H1 (cell line): ENCODE measurements around the gene FCAR. TPM values are rescaled to one million over a fixed set of nuclear protein-coding genes. Genes with fewer than 3 reads are reported as not detected.
A peak's percentile ranks its signal among the peaks of the same experiment; 100 is the strongest.
"Not testable (repeated sequence)": the region's sequence is repeated elsewhere in the genome, so short reads cannot be mapped to it uniquely, and the experiment has no call there.

Source experiments
- CTCF ChIA-PET: fragments of 300-600 bp; sonication (Branson Sonifier 250); formaldehyde crosslinking; loops from one replicate; lab custom pipeline; 2021; ENCODE audit not compliant: partially characterized antibody; lab: Charles Lee
- POLR2A ChIA-PET: fragments of 300-600 bp; sonication (Branson Sonifier 250); formaldehyde crosslinking; loops from one replicate; lab custom pipeline; 2021; ENCODE audit warnings: inconsistent platforms; ENCODE audit not compliant: partially characterized antibody; lab: Charles Lee
- DNase-seq, 2 experiments: peaks; one replicate each; pipeline versions ENCODE4 v3.0.0 to v3.0.0-alpha.2; 2010 to 2022; ENCODE audit warnings: low spot score in 2 of 2, low read depth in 1 of 2, mixed read lengths in 1 of 2
- FAIRE-seq: peaks from 2 replicates; lab custom pipeline; 2011; peaks lifted over from hg19 to GRCh38; lab: Jason Lieb, UNC
- H2AFZ ChIP-seq: 2 replicates; pipeline ENCODE4 v1.8.1; 2012; ENCODE audit warnings: low read length, inconsistent platforms
- H2AK5ac ChIP-seq: 2 replicates; pipeline ENCODE4 v1.6.1; 2013; ENCODE audit warnings: low read depth, low read length
- H2BK120ac ChIP-seq: replicated peaks from 2 replicates; pipeline ENCODE3; 2013; ENCODE audit warnings: low read depth, low read length, inconsistent platforms
- H2BK12ac ChIP-seq: 2 replicates; pipeline ENCODE4 v1.6.1; 2013; ENCODE audit warnings: low read depth, low read length
- H2BK15ac ChIP-seq: 2 replicates; pipeline ENCODE4 v1.6.1; 2013; ENCODE audit warnings: low read length
- H2BK20ac ChIP-seq: 2 replicates; pipeline ENCODE4 v1.6.1; 2013; ENCODE audit warnings: low read length
- H2BK5ac ChIP-seq: 2 replicates; pipeline ENCODE4 v1.6.1; 2013; ENCODE audit warnings: low read depth, low read length
- H3K14ac ChIP-seq: 2 replicates; pipeline ENCODE4 v1.6.1; 2013; ENCODE audit warnings: inconsistent platforms; ENCODE audit not compliant: insufficient read length
- H3K18ac ChIP-seq: 2 replicates; pipeline ENCODE4 v1.6.1; 2013; ENCODE audit warnings: low read length; ENCODE audit errors: extremely low read depth
- H3K23ac ChIP-seq: 2 replicates; pipeline ENCODE4 v1.6.1; 2013; ENCODE audit warnings: inconsistent platforms; ENCODE audit not compliant: insufficient read length
- H3K23me2 ChIP-seq: 2 replicates; pipeline ENCODE4 v1.6.1; 2013; ENCODE audit warnings: low read depth, low read length
- H3K27ac ChIP-seq: 2 replicates; pipeline ENCODE4 v1.6.1; 2011; ENCODE audit warnings: low read depth, low read length, inconsistent platforms
- H3K27me3 ChIP-seq, 4 experiments: replicated peaks in 1 of 4; 1 replicate in 1 of 4; 2 replicates in 3 of 4; pipeline versions ENCODE4 v1.6.1 to v1.8.1; 2011 to 2013; ENCODE audit warnings: low read length in 3 of 4, mild to moderate bottlenecking in 3 of 4, inconsistent platforms in 2 of 4, mixed read lengths in 2 of 4, moderate library complexity in 1 of 4; ENCODE audit not compliant: control insufficient read depth in 3 of 4, insufficient read depth in 3 of 4; ENCODE audit errors: extremely low read depth in 1 of 4
- H3K36me3 ChIP-seq, 4 experiments: 2 replicates each; pipeline versions ENCODE4 v1.6.1 to v1.8.1; 2011 to 2013; ENCODE audit warnings: mild to moderate bottlenecking in 4 of 4, low read length in 3 of 4, moderate library complexity in 2 of 4, control low read depth in 1 of 4, inconsistent platforms in 1 of 4; ENCODE audit not compliant: insufficient read depth in 4 of 4, control insufficient read depth in 2 of 4
- H3K4ac ChIP-seq: replicated peaks from 2 replicates; pipeline ENCODE3; 2013; ENCODE audit warnings: low read length, low read depth, mixed read lengths, inconsistent platforms; ENCODE audit not compliant: insufficient read length
- H3K4me1 ChIP-seq, 4 experiments: replicated peaks in 1 of 4; 1 replicate in 1 of 4; 2 replicates in 3 of 4; pipeline versions ENCODE4 v1.6.1 to v1.8.1; 2011 to 2013; ENCODE audit warnings: low read length in 3 of 4, inconsistent platforms in 2 of 4, mixed read lengths in 1 of 4; ENCODE audit not compliant: insufficient read depth in 4 of 4, control insufficient read depth in 3 of 4
- H3K4me2 ChIP-seq, 2 experiments: 2 replicates each; pipeline versions ENCODE4 v1.6.1 to v1.8.1; 2011 to 2013; ENCODE audit warnings: low read depth in 2 of 2, low read length in 2 of 2, control low read depth in 1 of 2, inconsistent platforms in 1 of 2, mild to moderate bottlenecking in 1 of 2; ENCODE audit not compliant: insufficient read depth in 1 of 2
- H3K4me3 ChIP-seq, 4 experiments: fragments of 200-600, 300-600 bp in 1 of 4; sonication (generic), shearing (Covaris generic), sonication (Bioruptor Twin) in 1 of 4; 2 replicates each; pipeline versions ENCODE4 v1.5.1 to v1.8.1; 2011 to 2016; ENCODE audit warnings: low read length in 4 of 4, low read depth in 3 of 4, control low read depth in 2 of 4, inconsistent platforms in 2 of 4, mild to moderate bottlenecking in 2 of 4, mixed read lengths in 1 of 4, moderate library complexity in 1 of 4; ENCODE audit not compliant: insufficient read depth in 2 of 4; ENCODE audit errors: extremely low read depth in 1 of 4
- H3K56ac ChIP-seq: replicated peaks from 2 replicates; pipeline ENCODE3; 2013; ENCODE audit warnings: low read depth, mild to moderate bottlenecking, mixed read lengths, low read length, inconsistent platforms; ENCODE audit not compliant: insufficient read length
- H3K79me1 ChIP-seq: 2 replicates; pipeline ENCODE4 v1.6.1; 2013; ENCODE audit warnings: low read depth, low read length, control low read depth
- H3K79me2 ChIP-seq, 2 experiments: 2 replicates each; pipeline versions ENCODE4 v1.6.1 to v1.8.1; 2012 to 2013; ENCODE audit warnings: low read length in 2 of 2, mild to moderate bottlenecking in 2 of 2, inconsistent platforms in 1 of 2; ENCODE audit not compliant: insufficient read depth in 2 of 2, control insufficient read depth in 1 of 2
- H3K9ac ChIP-seq, 4 experiments: replicated peaks in 1 of 4; 1 replicate in 1 of 4; 2 replicates in 3 of 4; pipeline versions ENCODE4 v1.6.1 to v1.8.1; 2011 to 2013; ENCODE audit warnings: low read depth in 3 of 4, low read length in 3 of 4, control low read depth in 2 of 4, mild to moderate bottlenecking in 2 of 4, moderate library complexity in 2 of 4, inconsistent platforms in 1 of 4; ENCODE audit errors: extremely low read depth in 1 of 4
- H3K9me3 ChIP-seq, 2 experiments: 2 replicates each; pipeline versions ENCODE4 v1.6.1 to v1.8.1; 2012 to 2013; ENCODE audit warnings: mild to moderate bottlenecking in 2 of 2, moderate library complexity in 2 of 2, control low read depth in 1 of 2, inconsistent platforms in 1 of 2, low read depth in 1 of 2, low read length in 1 of 2, mixed read lengths in 1 of 2; ENCODE audit not compliant: insufficient read depth in 2 of 2
- H4K20me1 ChIP-seq, 2 experiments: replicated peaks in 1 of 2; 2 replicates each; pipeline versions ENCODE3 to v1.8.1; 2011 to 2013; ENCODE audit warnings: inconsistent platforms in 2 of 2, low read length in 2 of 2, mild to moderate bottlenecking in 1 of 2; ENCODE audit not compliant: insufficient read depth in 2 of 2, control insufficient read depth in 1 of 2
- H4K5ac ChIP-seq: 2 replicates; pipeline ENCODE4 v1.6.1; 2013; ENCODE audit warnings: low read length, low read depth, mixed read lengths, inconsistent platforms; ENCODE audit not compliant: insufficient read length
- H4K8ac ChIP-seq: 2 replicates; pipeline ENCODE4 v1.8.0; 2013; ENCODE audit warnings: mild to moderate bottlenecking, moderate library complexity, low read length, inconsistent platforms; ENCODE audit not compliant: insufficient read depth; ENCODE audit errors: extremely low read depth
- H4K91ac ChIP-seq: replicated peaks from 2 replicates; pipeline ENCODE3; 2013; ENCODE audit warnings: low read length, mixed read lengths, inconsistent platforms; ENCODE audit not compliant: insufficient read length
- CREB1 ChIP-seq: IDR thresholded peaks from 2 replicates; pipeline ENCODE4 v1.6.1; 2012; ENCODE audit warnings: inconsistent platforms
- EGR1 ChIP-seq: IDR thresholded peaks from 2 replicates; pipeline ENCODE4 v1.6.1; 2011; ENCODE audit warnings: low read depth, low read length, borderline replicate concordance
- JUND ChIP-seq: IDR thresholded peaks from 2 replicates; pipeline ENCODE4 v1.6.1; 2011; ENCODE audit warnings: mild to moderate bottlenecking, improper control_type of control experiment, low read length
- NRF1 ChIP-seq: IDR thresholded peaks from 2 replicates; pipeline ENCODE4 v1.6.1; 2011; ENCODE audit warnings: mild to moderate bottlenecking, low read depth, low read length, improper control_type of control experiment
- RAD21 ChIP-seq, 2 experiments: IDR thresholded peaks in 1 of 2; conservative IDR thresholded peaks in 1 of 2; 2 replicates each; pipeline ENCODE4 v1.6.1; 2011; ENCODE audit warnings: low read depth in 2 of 2, low read length in 2 of 2, improper control_type of control experiment in 1 of 2, inconsistent platforms in 1 of 2, mild to moderate bottlenecking in 1 of 2, moderate library complexity in 1 of 2
- RXRA ChIP-seq: IDR thresholded peaks from 2 replicates; pipeline ENCODE4 v1.6.1; 2011; ENCODE audit warnings: low read depth, mild to moderate bottlenecking, low read length, moderate library complexity; ENCODE audit not compliant: insufficient read depth
- SP1 ChIP-seq: IDR thresholded peaks from 2 replicates; pipeline ENCODE4 v1.6.1; 2011; ENCODE audit warnings: low read depth, low read length
- SP4 ChIP-seq: IDR thresholded peaks from 2 replicates; pipeline ENCODE4 v1.6.1; 2012; ENCODE audit warnings: low read length, inconsistent platforms
- TCF12 ChIP-seq: IDR thresholded peaks from 2 replicates; pipeline ENCODE4 v1.6.1; 2011; ENCODE audit warnings: low read depth, mild to moderate bottlenecking, low read length
- TEAD4 ChIP-seq: IDR thresholded peaks from 2 replicates; pipeline ENCODE4 v1.6.1; 2012; ENCODE audit warnings: low read depth, low read length, inconsistent platforms, mixed read lengths
- YY1 ChIP-seq: IDR thresholded peaks from 2 replicates; pipeline ENCODE4 v1.6.1; 2011; ENCODE audit warnings: low read depth, mild to moderate bottlenecking, low read length
- WGBS, 2 experiments: shearing (Covaris generic) in 1 of 2; methylation state at CpG; one replicate each; pipeline versions ENCODE4 v1.1.6 to v1.1.7; 2013 to 2015; ENCODE audit warnings: low lambda C conversion rate in 2 of 2, mixed read lengths in 2 of 2, inconsistent platforms in 1 of 2, low coverage in 1 of 2, missing lambda C conversion rate in 1 of 2; ENCODE audit not compliant: insufficient replicate concordance in 2 of 2, insufficient coverage in 1 of 2, insufficient read length in 1 of 2; ENCODE audit errors: extremely low coverage in 1 of 2, missing lambda C conversion rate in 1 of 2; 5-methylcytosine and 5-hydroxymethylcytosine counted together
- polyA plus RNA-seq, 7 experiments: library from polyadenylated mRNA; depleted of rRNA in 3 of 7; stranded (reverse) in 5 of 7; unstranded in 2 of 7; fragments of >200 nt in 5 of 7; fragments of 200-250 nt in 2 of 7; gene quantifications; 1 replicate in 5 of 7; 2 replicates in 1 of 7; 4 replicates in 1 of 7; pipeline versions ENCODE4 v1.2.1 to v1.2.3, GENCODE V29; 2011 to 2013; ENCODE audit warnings: missing spikeins in 2 of 7, mixed read lengths in 2 of 7
- total RNA-seq: library from RNA; stranded (reverse); fragmentation: NEBNext Ultra II Directional; extraction: Animal tissue kit (Norgen Biotek cat#: 25700); gene quantifications from 2 replicates; pipeline ENCODE4 v1.2.1, GENCODE V29; 2021

FCAR gene
- total and polyA plus RNA-seq, 2 of the 8 experiments (the other 6 are each of a cell fraction or from before 2014, with no cell fraction given): not detected

- no peak for TF ChIP-seq EGR1
- no peak for TF ChIP-seq RXRA
- peak; percentile 84; the same call in 1 of the 2 replicates for TF ChIP-seq TEAD4
- TF ChIP-seq YY1: no peak
- TF ChIP-seq SP1: peak; percentile 76
- TF ChIP-seq SP4: no peak
- TF ChIP-seq CREB1: no peak
- TF ChIP-seq RAD21 (IDR thresholded peaks at IDR 0.05 in 1 of 2, conservative IDR thresholded peaks at IDR 0.05 in 1 of 2; ENCODE audit: low read depth in 2 of 2, low read length in 2 of 2): 0 out of 4 replicates have a peak, but pooled peaks of 1 of the 2 experiments have one; percentile 2
- no peak for TF ChIP-seq NRF1
- peak; percentile 51; the same call in 1 of the 2 replicates for TF ChIP-seq JUND
- TF ChIP-seq TCF12: peak; percentile 99
Observed at GRCh38 chr19:54893406-54893805, 19.4 kb downstream of the FCAR start (continued).

- not testable (repeated sequence) for H3K9me3 ChIP-seq, H2AK5ac ChIP-seq, H3K23me2 ChIP-seq, H4K91ac ChIP-seq, H2BK20ac ChIP-seq, H3K14ac ChIP-seq, H4K5ac ChIP-seq, H3K23ac ChIP-seq, H3K4me3 ChIP-seq, H2AFZ ChIP-seq, FAIRE-seq, H3K27ac ChIP-seq, H3K4ac ChIP-seq, H3K27me3 ChIP-seq, H3K56ac ChIP-seq, DNase-seq, H3K79me1 ChIP-seq, H3K79me2 ChIP-seq, H3K9ac ChIP-seq, H3K4me1 ChIP-seq, H4K8ac ChIP-seq, H3K36me3 ChIP-seq, H2BK120ac ChIP-seq, H2BK15ac ChIP-seq, H4K20me1 ChIP-seq
- Histone ChIP-seq H2BK5ac (peak overlapping the region; percentile 66; the same call in 1 of the 2 replicates), H2BK12ac (peak overlapping the region; percentile 68; the same call in 1 of the 2 replicates), H3K18ac (peak overlapping the region; percentile 60; the same call in 1 of the 2 replicates), H3K4me2 (peak overlapping the region in 1 of 2 experiments; percentile 37; a peak in 1 of 4 replicates)
- CTCF ChIA-PET: interaction anchor here (0.7 to 1.9 kb wide), 3 partner anchors 8 to 18 kb away, joined by 3 to 8 read pairs (median 3); no protein-coding TSS in a partner anchor
- POLR2A ChIA-PET: interaction anchor here (1.2 to 2.0 kb wide), 4 partner anchors 12 to 186 kb away, joined by 3 to 8 read pairs (median 6); partner anchors contain the start of gene NCR1
- WGBS, 2 experiments: 90% methylated on average over 14 of the region's 16 CpGs; no CpG with 5 or more reads in 1 of the 2 experiments
Observed at GRCh38 chr19:54894106-54894505, 20.1 kb downstream of the FCAR start.
